ENCODE data around the gene LRFN4.

DNA sequence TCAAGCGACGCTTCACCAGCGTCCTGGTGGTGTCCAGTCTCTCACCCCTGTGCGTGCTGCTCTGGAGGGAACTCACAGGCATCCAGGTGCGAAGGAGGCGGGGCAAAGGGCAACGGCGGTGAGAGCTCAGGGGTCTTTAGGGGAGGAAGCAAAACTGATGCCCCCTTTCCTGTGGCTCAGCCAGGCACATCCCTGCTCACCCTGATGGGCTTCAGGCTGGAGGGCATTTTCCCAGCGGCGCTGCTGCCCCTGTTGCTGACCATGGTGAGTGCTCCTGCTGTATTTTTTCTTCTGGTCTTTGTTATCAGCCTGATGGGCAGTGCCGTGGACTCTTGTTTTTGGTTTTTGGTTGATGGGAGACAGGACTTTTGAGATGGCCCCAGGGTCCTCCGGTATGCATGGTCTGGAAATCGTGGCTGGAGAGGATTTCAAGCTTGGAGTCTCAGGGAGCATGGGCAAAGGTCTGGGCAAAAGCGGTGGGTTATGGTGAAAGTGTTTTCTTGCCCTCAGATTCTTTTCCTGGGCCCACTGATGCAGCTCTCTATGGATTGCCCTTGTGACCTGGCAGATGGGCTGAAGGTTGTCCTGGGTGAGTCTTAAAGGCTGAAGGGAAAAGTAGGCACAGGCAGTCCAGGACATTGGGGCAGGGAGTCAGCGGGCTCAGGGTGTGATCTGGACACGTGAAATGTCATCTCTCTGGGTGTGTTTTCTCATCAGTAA lies 12.9 kb upstream of the LRFN4 start:
- TF ChIP-seq, protein P1, sequence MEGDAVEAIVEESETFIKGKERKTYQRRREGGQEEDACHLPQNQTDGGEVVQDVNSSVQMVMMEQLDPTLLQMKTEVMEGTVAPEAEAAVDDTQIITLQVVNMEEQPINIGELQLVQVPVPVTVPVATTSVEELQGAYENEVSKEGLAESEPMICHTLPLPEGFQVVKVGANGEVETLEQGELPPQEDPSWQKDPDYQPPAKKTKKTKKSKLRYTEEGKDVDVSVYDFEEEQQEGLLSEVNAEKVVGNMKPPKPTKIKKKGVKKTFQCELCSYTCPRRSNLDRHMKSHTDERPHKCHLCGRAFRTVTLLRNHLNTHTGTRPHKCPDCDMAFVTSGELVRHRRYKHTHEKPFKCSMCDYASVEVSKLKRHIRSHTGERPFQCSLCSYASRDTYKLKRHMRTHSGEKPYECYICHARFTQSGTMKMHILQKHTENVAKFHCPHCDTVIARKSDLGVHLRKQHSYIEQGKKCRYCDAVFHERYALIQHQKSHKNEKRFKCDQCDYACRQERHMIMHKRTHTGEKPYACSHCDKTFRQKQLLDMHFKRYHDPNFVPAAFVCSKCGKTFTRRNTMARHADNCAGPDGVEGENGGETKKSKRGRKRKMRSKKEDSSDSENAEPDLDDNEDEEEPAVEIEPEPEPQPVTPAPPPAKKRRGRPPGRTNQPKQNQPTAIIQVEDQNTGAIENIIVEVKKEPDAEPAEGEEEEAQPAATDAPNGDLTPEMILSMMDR (IDR thresholded peaks at IDR 0.05; ENCODE audit: insufficient read depth, low read depth, low read length), result no peak
- no peak for TF ChIP-seq EZH2 (IDR thresholded peaks at IDR 0.05; ENCODE audit: insufficient read depth, low read length)

Measured in astrocyte (in vitro differentiated cells and primary cell).